HG03280 (cell line): ENCODE results near the gene GPR63.

ENCODE experiments used
- ATAC-seq: cut with Tn5 transposase; IDR thresholded peaks from one replicate; pipeline ENCODE4 v1.9.1; 2021; ENCODE audit warnings: mild to moderate bottlenecking, moderate library complexity; ENCODE audit not compliant: unreplicated experiment

Gene GPR63

GRCh38 chr6:96761794-96762193, 75.5 kb downstream of the GPR63 start:
- ATAC-seq = no peak

DNA sequence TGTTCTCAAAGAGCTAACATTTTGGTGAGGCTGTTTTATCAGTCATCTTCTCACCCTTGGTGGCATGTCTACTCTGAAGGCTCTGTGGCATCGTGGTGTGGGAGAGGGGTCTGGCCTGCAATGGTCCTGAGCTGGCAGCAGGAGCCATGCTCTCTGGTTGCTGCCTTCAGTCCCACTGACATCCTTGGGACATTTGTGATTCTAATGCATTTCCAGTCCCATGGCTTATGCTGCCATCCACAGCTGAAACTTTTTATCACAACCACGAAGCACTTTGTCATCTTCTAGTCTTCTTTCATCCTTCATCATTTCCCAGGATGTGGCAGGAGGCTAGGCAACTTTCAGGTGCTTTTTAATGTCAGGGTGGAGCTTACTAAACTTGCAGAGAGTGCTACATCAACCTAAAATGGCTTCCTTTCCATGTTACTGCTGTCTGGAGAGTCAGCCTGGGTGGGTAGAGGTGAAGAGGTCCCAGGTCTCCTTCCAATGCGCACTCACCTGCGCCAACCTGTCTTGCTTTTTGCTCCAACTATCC, 77.1 kb downstream of the GPR63 start:
- ATAC-seq = no peak

DNA sequence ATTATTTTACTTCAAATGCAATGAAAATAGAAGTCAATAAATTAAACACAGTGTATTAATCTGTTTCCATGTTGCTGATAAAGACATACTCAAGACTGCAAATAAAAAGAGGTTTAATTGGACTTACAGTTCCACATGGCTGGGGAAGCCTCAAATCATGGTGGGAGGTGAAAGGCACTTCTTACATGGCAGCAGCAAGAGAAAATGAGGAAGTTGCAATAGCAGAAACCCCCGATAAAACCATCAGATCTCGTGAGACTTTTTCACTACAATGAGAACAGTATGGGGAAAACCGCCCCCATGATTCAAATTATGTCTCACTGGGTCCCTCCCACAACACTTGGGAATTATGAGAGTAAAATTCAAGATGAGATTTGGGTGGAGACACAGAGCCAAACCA, 82.2 kb downstream of the GPR63 start:
- ATAC-seq = no peak

GRCh38 chr6:96749891-96750290, 87.4 kb downstream of the GPR63 start:
- no peak for ATAC-seq
